Measurements from ENCODE around the gene SRSF12.

Gene SRSF12

DNA sequence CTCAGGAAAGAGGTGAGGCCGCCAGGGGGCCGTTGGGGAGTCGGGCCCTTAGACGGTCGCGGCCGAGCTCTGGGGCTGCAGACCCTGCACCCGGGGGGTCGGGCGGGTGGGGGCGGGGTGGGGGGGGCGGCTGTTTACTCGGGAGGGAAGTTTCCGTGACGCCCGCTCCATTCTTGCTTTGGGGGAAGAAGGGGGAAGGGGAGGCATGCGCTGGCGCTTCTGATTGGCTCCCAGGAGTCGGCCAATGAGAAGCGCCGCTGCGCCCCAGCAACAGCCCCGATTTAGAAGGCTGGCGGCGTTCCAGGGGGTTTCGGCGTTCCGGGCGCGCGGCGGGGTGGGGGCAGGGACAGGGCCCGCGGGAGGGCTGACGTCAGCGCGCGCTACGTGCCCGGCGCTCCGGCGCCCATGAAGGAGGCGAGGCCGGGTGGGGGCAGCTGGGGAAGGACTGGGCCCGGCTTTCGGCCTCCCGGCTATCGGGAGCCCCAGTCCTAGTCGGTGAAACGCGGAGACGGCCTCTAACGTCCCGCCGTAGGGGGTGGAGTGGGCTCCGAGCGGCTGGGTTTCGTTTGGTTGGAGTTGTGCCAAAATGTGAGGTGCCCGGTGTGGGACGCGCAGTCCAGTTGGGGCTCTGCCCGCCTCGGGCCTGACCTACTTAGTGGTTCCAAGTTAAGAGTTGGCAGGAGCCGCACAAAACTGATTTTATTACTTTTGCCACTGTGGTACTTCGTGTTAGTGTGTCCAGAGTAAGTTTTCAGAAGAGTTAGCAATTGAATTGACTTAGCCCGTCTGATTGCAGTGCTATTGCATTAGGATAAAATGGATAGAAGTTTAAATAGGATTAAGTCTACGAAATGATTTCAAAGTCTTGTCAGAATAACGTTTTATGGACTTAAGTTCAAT, 36.2 kb downstream of the SRSF12 start:
- DNase-seq (ENCODE audit: low spot score): peak; percentile 98
- Histone ChIP-seq H3K4me3 (peak overlapping the region; percentile 100), H3K27ac (peak overlapping the region; percentile 100)
- TF ChIP-seq, protein P1, sequence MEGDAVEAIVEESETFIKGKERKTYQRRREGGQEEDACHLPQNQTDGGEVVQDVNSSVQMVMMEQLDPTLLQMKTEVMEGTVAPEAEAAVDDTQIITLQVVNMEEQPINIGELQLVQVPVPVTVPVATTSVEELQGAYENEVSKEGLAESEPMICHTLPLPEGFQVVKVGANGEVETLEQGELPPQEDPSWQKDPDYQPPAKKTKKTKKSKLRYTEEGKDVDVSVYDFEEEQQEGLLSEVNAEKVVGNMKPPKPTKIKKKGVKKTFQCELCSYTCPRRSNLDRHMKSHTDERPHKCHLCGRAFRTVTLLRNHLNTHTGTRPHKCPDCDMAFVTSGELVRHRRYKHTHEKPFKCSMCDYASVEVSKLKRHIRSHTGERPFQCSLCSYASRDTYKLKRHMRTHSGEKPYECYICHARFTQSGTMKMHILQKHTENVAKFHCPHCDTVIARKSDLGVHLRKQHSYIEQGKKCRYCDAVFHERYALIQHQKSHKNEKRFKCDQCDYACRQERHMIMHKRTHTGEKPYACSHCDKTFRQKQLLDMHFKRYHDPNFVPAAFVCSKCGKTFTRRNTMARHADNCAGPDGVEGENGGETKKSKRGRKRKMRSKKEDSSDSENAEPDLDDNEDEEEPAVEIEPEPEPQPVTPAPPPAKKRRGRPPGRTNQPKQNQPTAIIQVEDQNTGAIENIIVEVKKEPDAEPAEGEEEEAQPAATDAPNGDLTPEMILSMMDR (IDR thresholded peaks at IDR 0.05): no peak

- TF ChIP-seq, protein P1 (IDR thresholded peaks at IDR 0.05): no peak
- H3K4me3 ChIP-seq: peak overlapping the region; percentile 100
- H3K27ac ChIP-seq: peak overlapping the region; percentile 100
- DNase-seq (ENCODE audit: low spot score): no peak
Observed at GRCh38 chr6:89081129-89081422, 36.8 kb downstream of the SRSF12 start.

- Histone ChIP-seq H3K4me3 (peak within 1 kb of the TSS; percentile 100), H3K27ac (peak within 1 kb of the TSS; percentile 100)
- TF ChIP-seq, protein P1 (IDR thresholded peaks at IDR 0.05): no peak
- DNase-seq (ENCODE audit: low spot score): peak; percentile 100
Observed at GRCh38 chr6:89080281-89081128, 37.4 kb downstream of the SRSF12 start, which contains the start of gene PNRC1. TSS of gene PNRC1 (plus strand) at chr6:89080751. CDS start at chr6:89080895, 144 bp downstream.

DNA sequence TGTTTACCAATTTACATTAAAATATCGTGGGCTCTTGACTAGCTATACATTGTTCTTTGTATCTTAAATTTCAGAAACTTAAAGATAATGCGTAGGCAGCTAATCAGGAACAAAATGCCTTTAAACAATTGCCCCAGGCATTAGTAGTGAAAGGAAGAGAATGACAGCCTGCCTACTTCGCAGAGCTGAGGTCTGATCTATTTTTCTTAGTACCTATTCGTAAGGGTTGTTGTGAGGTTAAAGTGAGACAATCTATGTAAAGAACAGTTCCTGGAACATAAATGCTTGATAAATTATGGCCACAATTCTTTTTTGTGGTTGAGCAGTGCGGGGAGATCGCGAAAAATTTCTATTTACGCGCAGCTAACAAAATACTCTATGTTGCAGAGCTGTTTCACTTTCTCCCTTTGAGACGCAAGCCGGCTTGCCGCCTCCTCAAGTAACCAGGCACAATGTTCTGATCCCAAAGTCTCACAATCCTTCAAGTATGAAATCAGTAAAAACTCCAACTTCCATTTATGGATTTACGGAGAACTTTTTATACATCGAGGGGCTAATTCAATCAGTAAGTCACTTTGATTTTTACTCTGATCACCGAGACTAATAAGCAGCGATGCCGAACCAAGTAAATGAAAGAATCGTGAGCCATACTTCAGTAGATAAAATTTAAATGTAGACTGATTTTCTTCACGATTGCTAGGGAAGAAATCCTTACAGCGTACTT, 38.2 kb downstream of the SRSF12 start:
- peak overlapping the region; percentile 100 for H3K27ac ChIP-seq
- TF ChIP-seq, protein P1 (IDR thresholded peaks at IDR 0.05): no peak
- peak overlapping the region; percentile 100 for H3K4me3 ChIP-seq
- no peak for DNase-seq (ENCODE audit: low spot score)

GRCh38 chr6:89073840-89074239, 44.0 kb downstream of the SRSF12 start:
- H3K4me3 ChIP-seq: no peak overlapping the region
- DNase-seq (ENCODE audit: low spot score): no peak
- TF ChIP-seq, protein P1 (IDR thresholded peaks at IDR 0.05): no peak
- H3K27ac ChIP-seq: no peak overlapping the region

GRCh38 chr6:89073014-89073620, 44.8 kb downstream of the SRSF12 start:
- Histone ChIP-seq H3K4me3 (no peak overlapping the region), H3K27ac (no peak overlapping the region)
- TF ChIP-seq, protein P1 (IDR thresholded peaks at IDR 0.05): no peak
- DNase-seq (ENCODE audit: low spot score): no peak

Data from coronary artery (tissue), 2 donors.